Measurements from ENCODE around the gene MACROH2A1.

- TF ChIP-seq POLR2A (IDR thresholded peaks at IDR 0.05) (no peak), CTCF (IDR thresholded peaks at IDR 0.05) (no peak)
Measured at GRCh38 chr5:135345956-135346731, 52.9 kb downstream of the MACROH2A1 start.
